Adrenal gland (tissue), 5 donors: ENCODE data around the gene NR2F1.

Source experiments
- POLR2A ChIP-seq, 2 donors: fragments of 450-650 bp; IDR thresholded peaks; one replicate each; pipeline ENCODE4 v1.6.1; 2017; ENCODE audit warnings: antibody characterized with exemption in 2 of 2, mild to moderate bottlenecking in 2 of 2, moderate library complexity in 1 of 2
- TF ChIP-seq, protein P1 (sequence below), 6 experiments: fragments of 450-650 bp in 4 of 6; fragments of 200-600 bp in 2 of 6; sonication (generic) in 1 of 6; IDR thresholded peaks; 1 replicate in 5 of 6; 2 replicates in 1 of 6; pipeline versions ENCODE4 v1.5.1 to v1.8.0; 2016 to 2021; ENCODE audit warnings: antibody characterized with exemption in 6 of 6, mild to moderate bottlenecking in 2 of 6, moderate library complexity in 1 of 6
- donor health status: DM: no; HTN: no; CAD: no.

DNA sequence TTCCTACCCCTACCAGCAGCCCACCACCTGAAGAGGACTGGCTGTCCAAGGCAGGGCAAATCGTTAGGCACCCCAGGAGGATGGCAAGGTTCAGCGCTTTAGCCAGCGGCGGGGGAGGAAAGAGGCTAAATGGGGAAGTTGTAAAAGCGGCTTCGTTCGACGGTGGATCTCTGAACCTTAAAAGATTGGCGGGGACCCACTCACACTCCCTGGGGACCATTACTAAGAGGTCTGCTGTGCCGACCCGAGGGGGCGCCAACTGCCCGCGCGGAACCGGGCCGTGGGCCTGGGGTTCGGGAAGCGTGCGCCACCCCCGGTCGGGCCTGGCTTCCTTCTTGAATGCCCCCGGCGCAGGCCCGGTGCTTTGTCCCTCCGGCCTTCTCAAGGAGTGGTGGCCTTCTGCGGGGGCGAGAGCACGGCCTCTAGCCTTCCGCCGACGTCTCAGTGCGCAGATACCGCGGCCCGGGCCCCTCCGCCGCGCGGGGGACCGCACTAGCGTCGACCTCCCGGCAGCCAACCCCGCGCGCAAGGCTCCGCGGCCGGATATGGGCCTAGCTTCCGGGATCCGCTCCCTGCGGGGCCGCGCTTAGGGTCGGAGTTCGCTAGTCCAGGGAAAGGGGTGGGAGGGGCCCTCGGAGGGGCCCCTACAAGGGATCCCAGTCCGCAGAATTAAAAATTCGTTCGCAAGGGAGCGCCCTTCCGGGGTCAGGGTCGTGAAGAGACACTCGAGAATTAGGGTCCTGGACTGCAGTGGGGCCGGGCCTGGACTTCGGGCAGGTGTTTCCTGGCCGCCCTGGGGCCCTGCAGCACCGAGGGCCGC is 12.5 kb upstream of the NR2F1 start:
- TF ChIP-seq, protein P1, sequence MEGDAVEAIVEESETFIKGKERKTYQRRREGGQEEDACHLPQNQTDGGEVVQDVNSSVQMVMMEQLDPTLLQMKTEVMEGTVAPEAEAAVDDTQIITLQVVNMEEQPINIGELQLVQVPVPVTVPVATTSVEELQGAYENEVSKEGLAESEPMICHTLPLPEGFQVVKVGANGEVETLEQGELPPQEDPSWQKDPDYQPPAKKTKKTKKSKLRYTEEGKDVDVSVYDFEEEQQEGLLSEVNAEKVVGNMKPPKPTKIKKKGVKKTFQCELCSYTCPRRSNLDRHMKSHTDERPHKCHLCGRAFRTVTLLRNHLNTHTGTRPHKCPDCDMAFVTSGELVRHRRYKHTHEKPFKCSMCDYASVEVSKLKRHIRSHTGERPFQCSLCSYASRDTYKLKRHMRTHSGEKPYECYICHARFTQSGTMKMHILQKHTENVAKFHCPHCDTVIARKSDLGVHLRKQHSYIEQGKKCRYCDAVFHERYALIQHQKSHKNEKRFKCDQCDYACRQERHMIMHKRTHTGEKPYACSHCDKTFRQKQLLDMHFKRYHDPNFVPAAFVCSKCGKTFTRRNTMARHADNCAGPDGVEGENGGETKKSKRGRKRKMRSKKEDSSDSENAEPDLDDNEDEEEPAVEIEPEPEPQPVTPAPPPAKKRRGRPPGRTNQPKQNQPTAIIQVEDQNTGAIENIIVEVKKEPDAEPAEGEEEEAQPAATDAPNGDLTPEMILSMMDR (IDR thresholded peaks at IDR 0.05), result no peak
- TF ChIP-seq POLR2A (IDR thresholded peaks at IDR 0.05), result no peak
